ENCODE results near the gene PLAC8L1.

Gene PLAC8L1

DNA sequence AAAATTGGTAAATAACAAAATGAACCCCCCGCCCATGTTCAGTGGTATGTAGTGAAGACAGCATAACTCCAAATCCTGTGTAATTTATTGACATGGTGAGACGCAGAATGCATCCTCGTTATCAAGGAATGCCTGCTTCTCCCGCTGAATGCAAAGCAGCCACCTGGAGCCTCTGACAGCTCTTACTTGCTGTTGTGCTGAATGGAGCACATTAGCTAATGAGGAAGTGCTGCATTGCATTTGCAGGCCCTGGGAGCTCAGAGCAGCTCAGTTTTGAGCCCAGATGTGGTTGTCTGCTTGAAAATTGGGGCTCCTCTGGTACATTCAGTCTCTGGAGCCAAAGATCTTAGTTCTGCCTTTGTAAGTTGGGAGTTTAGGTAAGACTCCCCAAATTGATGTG lies 28.9 kb downstream of the PLAC8L1 start:
- H3K9ac ChIP-seq (ENCODE audit: low read length), result no peak overlapping the region
- no peaks in the 10 kb centered on the region for H3K27me3 ChIP-seq (ENCODE audit: control insufficient read depth, insufficient read depth, low read length)
- H3K36me3 ChIP-seq (ENCODE audit: control insufficient read depth, insufficient read depth, low read length), result no peaks in the 10 kb centered on the region
- no peak overlapping the region for H3K27ac ChIP-seq (ENCODE audit: low read depth, low read length)
- H3K4me3 ChIP-seq (ENCODE audit: low read length), result no peak overlapping the region
- no peaks in the 10 kb centered on the region for H3K4me1 ChIP-seq (ENCODE audit: control insufficient read depth, insufficient read depth, low read length)

DNA sequence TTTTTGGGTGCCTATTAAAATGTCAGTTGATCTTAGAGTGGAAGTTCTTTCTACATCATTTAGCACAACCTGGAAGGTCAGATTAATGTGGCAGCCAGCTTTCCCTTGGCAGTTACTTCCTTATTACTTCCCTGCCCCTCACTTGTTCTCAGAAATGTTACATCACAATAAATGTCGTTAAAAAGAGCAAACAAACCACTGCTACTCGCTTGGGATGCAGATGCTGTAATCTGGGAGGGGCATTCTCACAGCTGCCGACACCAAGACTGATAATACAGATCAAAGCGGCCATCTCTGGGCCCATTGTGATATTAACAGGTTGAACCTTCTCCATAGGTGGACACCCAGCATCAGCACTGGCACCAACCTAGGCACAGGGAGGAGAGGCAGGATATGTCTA lies 29.3 kb downstream of the PLAC8L1 start:
- Histone ChIP-seq H3K27me3 (ENCODE audit: control insufficient read depth, insufficient read depth, low read length) (no peaks in the 10 kb centered on the region), H3K36me3 (ENCODE audit: control insufficient read depth, insufficient read depth, low read length) (no peaks in the 10 kb centered on the region), H3K27ac (ENCODE audit: low read depth, low read length) (no peak overlapping the region), H3K4me3 (ENCODE audit: low read length) (no peak overlapping the region), H3K9ac (ENCODE audit: low read length) (no peak overlapping the region), H3K4me1 (ENCODE audit: control insufficient read depth, insufficient read depth, low read length) (no peaks in the 10 kb centered on the region)

DNA sequence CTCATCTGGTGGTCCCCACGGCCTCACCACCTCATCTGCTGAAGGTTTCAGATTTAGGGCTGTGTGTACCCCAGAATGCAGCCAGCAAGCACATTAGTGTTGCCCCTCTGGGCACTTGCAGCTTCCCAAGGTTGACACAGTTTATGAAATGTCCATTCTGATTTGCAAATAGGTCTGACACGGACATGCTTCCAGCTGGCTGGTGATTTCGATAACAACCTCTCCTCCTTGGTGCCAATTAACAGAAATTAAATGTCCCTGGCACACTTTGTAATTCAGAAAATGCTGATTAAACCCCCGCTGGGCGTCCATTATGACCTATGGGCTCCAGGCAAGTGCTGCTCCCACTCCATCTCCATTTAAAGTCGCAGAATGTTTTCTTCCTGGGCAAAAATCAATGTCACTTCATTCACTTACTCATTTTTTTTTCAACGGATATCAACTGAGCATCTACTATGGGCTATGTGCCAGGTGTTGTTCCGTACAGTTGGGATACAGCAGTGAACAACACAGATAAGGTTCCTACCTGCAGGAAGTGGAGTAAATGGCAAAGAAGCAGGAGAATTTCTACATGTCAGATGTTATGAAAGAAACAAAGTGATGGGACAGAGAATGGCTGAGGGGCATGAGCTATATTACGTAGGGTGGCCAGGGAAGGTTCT lies 32.0 kb downstream of the PLAC8L1 start:
- Histone ChIP-seq H3K9ac (ENCODE audit: low read length) (no peak overlapping the region), H3K27me3 (ENCODE audit: control insufficient read depth, insufficient read depth, low read length) (no peaks in the 10 kb centered on the region), H3K36me3 (ENCODE audit: control insufficient read depth, insufficient read depth, low read length) (no peaks in the 10 kb centered on the region), H3K4me3 (ENCODE audit: low read length) (no peak overlapping the region), H3K4me1 (ENCODE audit: control insufficient read depth, insufficient read depth, low read length) (no peaks in the 10 kb centered on the region), H3K27ac (ENCODE audit: low read depth, low read length) (no peak overlapping the region)

DNA sequence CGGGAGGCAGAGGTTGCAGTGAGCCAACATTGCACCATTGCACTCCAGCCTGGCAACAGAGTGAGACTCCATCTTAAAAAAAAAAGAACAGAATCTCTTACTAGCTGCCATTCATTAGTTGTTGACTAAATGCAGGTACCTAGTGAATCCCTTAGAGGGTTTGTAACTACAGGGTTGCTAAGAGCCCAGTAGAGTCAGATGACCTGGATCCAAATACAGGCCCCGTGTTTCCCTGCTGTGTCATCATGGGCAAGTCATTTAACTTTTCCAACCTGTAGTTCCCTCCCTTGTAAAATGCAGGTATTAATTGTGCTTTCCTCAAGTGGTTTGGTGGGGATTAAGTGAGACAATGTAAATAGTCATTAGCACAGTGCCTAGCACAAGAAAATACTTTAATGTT lies 32.8 kb downstream of the PLAC8L1 start:
- no peaks in the 10 kb centered on the region for H3K4me1 ChIP-seq (ENCODE audit: control insufficient read depth, insufficient read depth, low read length)
- no peaks in the 10 kb centered on the region for H3K27me3 ChIP-seq (ENCODE audit: control insufficient read depth, insufficient read depth, low read length)
- H3K36me3 ChIP-seq (ENCODE audit: control insufficient read depth, insufficient read depth, low read length), result no peaks in the 10 kb centered on the region
- no peak overlapping the region for H3K4me3 ChIP-seq (ENCODE audit: low read length)
- H3K27ac ChIP-seq (ENCODE audit: low read depth, low read length), result no peak overlapping the region
- no peak overlapping the region for H3K9ac ChIP-seq (ENCODE audit: low read length)

DNA sequence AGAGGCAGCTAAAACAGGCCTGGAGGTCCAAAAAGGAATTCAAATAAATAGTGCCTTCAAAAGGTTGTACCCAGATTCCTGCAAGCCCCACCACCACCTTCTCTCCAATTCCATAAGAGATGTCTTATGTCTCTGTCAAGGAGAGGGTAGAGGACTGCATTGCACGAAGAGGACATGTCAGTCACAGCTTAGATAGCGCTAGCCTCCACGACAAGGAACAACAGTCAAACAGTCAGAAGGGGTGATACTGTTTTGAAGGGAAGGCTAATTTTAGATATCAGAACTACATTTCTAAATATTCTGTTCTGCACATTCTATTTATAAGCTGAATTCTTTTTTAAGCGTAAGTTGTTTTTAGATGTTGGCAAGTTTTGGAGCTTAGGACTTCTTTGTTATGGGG lies 34.2 kb downstream of the PLAC8L1 start:
- H3K9ac ChIP-seq (ENCODE audit: low read length), result no peak overlapping the region
- H3K4me3 ChIP-seq (ENCODE audit: low read length), result no peak overlapping the region
- no peaks in the 10 kb centered on the region for H3K36me3 ChIP-seq (ENCODE audit: control insufficient read depth, insufficient read depth, low read length)
- H3K27me3 ChIP-seq (ENCODE audit: control insufficient read depth, insufficient read depth, low read length), result no peaks in the 10 kb centered on the region
- H3K27ac ChIP-seq (ENCODE audit: low read depth, low read length), result no peak overlapping the region
- no peaks in the 10 kb centered on the region for H3K4me1 ChIP-seq (ENCODE audit: control insufficient read depth, insufficient read depth, low read length)

DNA sequence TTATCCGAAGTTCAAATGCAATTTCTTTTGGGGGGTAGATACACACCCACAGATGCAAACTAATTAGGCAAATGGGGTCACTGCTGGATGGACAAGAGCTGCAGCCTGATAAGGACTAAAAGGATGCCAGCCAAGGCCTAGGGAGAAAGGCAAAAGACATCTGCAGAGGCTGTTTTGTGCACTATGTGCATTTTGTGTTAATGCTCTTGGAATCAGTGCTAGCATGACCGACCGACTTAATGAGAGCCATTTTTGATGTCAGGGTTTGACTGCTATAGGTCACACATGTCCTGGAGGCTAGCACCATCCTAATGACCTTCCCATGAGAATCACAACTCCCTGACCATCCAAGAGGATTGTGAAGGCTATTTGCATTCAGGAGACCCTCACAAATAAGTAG lies 34.6 kb downstream of the PLAC8L1 start:
- Histone ChIP-seq H3K9ac (ENCODE audit: low read length) (no peak overlapping the region), H3K27ac (ENCODE audit: low read depth, low read length) (no peak overlapping the region), H3K27me3 (ENCODE audit: control insufficient read depth, insufficient read depth, low read length) (no peaks in the 10 kb centered on the region), H3K36me3 (ENCODE audit: control insufficient read depth, insufficient read depth, low read length) (no peaks in the 10 kb centered on the region), H3K4me3 (ENCODE audit: low read length) (no peak overlapping the region), H3K4me1 (ENCODE audit: control insufficient read depth, insufficient read depth, low read length) (no peaks in the 10 kb centered on the region)

DNA sequence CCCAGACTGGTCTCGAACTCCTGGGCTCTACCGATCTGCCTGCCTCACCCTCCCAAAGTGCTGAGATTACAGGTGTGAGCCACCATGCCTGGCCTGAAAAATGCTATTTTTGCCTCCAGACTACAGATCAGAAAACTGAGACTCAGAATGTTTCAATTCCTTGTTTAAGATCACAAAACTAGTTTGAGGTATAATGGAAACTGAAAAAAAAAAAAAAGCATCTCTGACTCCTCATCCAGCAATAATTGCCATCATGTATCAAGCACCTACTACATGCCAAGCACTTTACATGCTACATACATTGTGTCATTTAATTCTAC lies 35.6 kb downstream of the PLAC8L1 start:
- Histone ChIP-seq H3K4me3 (ENCODE audit: low read length) (no peak overlapping the region), H3K9ac (ENCODE audit: low read length) (no peak overlapping the region), H3K27ac (ENCODE audit: low read depth, low read length) (no peak overlapping the region), H3K36me3 (ENCODE audit: control insufficient read depth, insufficient read depth, low read length) (no peaks in the 10 kb centered on the region), H3K4me1 (ENCODE audit: control insufficient read depth, insufficient read depth, low read length) (no peaks in the 10 kb centered on the region), H3K27me3 (ENCODE audit: control insufficient read depth, insufficient read depth, low read length) (no peaks in the 10 kb centered on the region)

DNA sequence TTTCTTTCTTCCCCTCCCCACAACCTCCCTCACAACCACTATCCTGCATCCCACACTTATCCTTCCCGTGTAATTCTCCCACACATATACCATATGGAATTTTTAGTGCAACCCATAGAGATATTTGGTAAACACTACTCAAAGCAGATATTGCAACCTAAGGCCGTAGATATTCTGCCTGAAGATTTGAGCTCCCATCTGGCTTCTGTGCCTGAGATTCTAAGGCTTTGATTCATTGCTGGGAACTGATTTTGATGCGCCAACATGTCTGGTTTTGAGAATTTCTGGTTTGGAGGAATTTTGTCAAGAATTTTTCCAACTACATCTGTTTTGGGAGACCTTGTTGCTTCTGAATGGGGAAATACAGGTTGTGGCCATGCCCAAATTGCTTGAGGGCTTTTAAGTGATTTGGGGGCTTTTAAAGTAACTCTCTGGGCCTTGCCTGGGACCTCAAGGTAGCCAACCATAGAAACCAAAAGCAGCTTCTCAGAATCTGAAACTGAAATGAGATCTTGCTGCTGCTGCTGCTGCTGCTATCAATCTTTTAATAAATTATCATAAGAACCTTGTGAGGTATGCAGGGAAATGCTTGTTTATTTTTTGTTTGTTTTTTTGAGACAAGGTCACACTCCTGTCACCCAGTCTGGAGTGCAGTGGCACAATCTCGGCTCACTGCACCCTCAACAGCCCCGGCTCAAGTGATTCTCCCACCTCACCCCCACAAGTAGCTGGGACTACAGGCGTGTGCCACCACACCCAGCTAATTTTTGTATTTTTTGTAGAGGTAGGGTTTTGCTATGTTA lies 36.2 kb downstream of the PLAC8L1 start:
- Histone ChIP-seq H3K4me3 (ENCODE audit: low read length) (no peak overlapping the region), H3K27ac (ENCODE audit: low read depth, low read length) (no peak overlapping the region), H3K36me3 (ENCODE audit: control insufficient read depth, insufficient read depth, low read length) (no peaks in the 10 kb centered on the region), H3K27me3 (ENCODE audit: control insufficient read depth, insufficient read depth, low read length) (no peaks in the 10 kb centered on the region), H3K9ac (ENCODE audit: low read length) (no peak overlapping the region), H3K4me1 (ENCODE audit: control insufficient read depth, insufficient read depth, low read length) (no peaks in the 10 kb centered on the region)

DNA sequence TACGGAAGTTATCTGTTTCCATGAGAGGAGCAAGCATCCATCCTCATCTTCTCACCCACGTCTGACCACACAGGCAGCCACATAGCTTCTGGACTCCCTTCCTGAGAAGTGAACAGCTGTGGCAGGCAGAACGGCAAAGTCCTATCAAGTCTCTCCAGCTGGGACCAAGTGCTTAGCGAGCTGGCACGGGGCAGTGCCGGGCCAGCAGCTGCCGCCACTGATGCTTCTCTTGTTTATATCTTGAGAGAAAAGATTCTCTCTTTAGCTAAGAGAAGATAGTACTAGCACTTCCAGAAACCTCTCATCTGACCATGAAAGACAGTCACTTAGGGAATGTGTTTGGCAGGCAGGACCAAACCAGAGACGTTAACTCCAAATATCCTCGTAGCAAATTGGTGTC lies 37.2 kb downstream of the PLAC8L1 start:
- no peak overlapping the region for H3K9ac ChIP-seq (ENCODE audit: low read length)
- no peak overlapping the region for H3K27ac ChIP-seq (ENCODE audit: low read depth, low read length)
- H3K36me3 ChIP-seq (ENCODE audit: control insufficient read depth, insufficient read depth, low read length), result no peaks in the 10 kb centered on the region
- no peaks in the 10 kb centered on the region for H3K27me3 ChIP-seq (ENCODE audit: control insufficient read depth, insufficient read depth, low read length)
- no peak overlapping the region for H3K4me3 ChIP-seq (ENCODE audit: low read length)
- no peaks in the 10 kb centered on the region for H3K4me1 ChIP-seq (ENCODE audit: control insufficient read depth, insufficient read depth, low read length)

DNA sequence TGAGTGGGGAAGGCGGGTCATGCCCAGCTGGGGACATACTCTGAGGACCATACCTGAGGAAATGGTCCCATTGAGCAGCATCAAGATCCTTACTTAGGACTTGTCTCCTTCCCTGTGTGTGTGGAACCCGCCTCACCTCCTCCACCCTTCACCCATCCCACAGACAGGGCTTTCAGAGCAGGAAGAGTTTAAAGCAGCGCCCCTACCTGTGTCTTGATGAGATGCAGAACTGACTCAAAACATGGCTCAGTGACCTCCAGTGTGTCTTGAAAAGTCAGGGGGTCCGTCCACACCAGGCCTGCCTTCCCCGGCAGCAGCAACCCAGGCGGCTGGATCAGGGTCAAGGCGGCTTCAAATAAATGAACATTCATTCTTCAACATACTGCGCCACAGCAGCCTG lies 38.4 kb downstream of the PLAC8L1 start:
- no peak overlapping the region for H3K27ac ChIP-seq (ENCODE audit: low read depth, low read length)
- H3K4me3 ChIP-seq (ENCODE audit: low read length), result no peak overlapping the region
- no peaks in the 10 kb centered on the region for H3K36me3 ChIP-seq (ENCODE audit: control insufficient read depth, insufficient read depth, low read length)
- no peaks in the 10 kb centered on the region for H3K27me3 ChIP-seq (ENCODE audit: control insufficient read depth, insufficient read depth, low read length)
- H3K9ac ChIP-seq (ENCODE audit: low read length), result no peak overlapping the region
- no peaks in the 10 kb centered on the region for H3K4me1 ChIP-seq (ENCODE audit: control insufficient read depth, insufficient read depth, low read length)

DNA sequence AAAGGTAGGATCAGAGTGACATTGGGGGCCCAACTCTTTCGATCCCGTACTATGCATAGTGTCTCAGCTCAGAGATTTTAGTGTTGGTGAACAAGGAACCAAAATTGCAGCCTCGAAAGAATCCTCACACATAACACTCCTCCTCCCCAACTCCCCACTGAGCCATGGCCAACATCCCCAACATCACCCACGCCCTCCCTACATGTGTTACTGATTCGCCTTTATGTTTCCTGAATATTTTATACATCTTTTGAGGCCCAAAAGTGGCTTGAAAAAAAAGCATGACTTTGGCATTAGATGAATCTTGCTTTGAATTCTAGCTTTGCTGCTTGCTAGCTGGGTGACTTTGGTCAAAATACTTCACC lies 45.2 kb downstream of the PLAC8L1 start:
- Histone ChIP-seq H3K4me1 (ENCODE audit: control insufficient read depth, insufficient read depth, low read length) (no peaks in the 10 kb centered on the region), H3K27me3 (ENCODE audit: control insufficient read depth, insufficient read depth, low read length) (no peaks in the 10 kb centered on the region), H3K4me3 (ENCODE audit: low read length) (no peak overlapping the region), H3K9ac (ENCODE audit: low read length) (no peak overlapping the region), H3K27ac (ENCODE audit: low read depth, low read length) (no peak overlapping the region), H3K36me3 (ENCODE audit: control insufficient read depth, insufficient read depth, low read length) (peaks cover 4% of the 10 kb centered on the region)

DNA sequence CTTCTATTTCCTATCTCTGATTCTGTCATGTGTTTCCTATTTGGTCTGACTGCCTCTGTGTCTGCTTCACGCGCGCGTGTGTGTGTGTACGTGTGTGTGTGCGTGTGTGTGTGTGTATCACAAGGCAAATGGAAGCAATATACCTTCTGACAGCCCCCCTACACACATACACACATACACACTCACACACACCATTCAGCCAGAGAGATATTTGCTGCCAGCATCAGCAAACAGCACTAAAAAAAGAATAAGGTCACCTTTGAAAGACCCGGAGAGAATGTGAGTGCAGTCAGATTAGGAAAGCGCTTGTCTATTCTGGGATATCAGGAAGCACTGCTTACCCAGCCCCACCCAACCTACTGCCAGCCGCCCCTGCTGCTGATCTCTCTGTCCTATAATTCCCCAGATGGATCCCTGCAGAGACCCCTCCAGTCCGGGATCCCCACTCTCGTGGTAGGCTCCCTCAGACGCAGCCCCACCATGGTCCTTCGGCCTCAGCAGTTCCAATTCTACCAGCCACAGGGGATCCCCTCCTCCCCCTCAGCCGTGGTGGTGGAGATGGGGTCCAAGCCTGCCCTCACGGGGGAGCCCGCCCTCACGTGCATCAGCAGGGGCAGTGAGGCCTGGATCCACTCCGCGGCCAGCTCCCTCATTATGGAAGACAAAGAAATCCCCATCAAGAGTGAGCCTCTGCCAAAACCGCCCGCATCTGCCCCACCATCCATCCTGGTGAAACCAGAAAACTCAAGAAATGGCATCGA lies 45.7 kb downstream of the PLAC8L1 start:
- Histone ChIP-seq H3K36me3 (ENCODE audit: control insufficient read depth, insufficient read depth, low read length) (peaks cover 4% of the 10 kb centered on the region), H3K27me3 (ENCODE audit: control insufficient read depth, insufficient read depth, low read length) (no peaks in the 10 kb centered on the region), H3K9ac (ENCODE audit: low read length) (no peak overlapping the region), H3K27ac (ENCODE audit: low read depth, low read length) (no peak overlapping the region), H3K4me3 (ENCODE audit: low read length) (no peak overlapping the region), H3K4me1 (ENCODE audit: control insufficient read depth, insufficient read depth, low read length) (no peaks in the 10 kb centered on the region)

All from rectal smooth muscle tissue (tissue), 1 donor.